GM12878 (cell line): Measurements from ENCODE around the gene SPAG9. TPM values are rescaled to one million over a fixed set of nuclear protein-coding genes. Genes with fewer than 3 reads are reported as not detected.

Experiments used
- ATAC-seq: fragments of 200-7000 bp; cut with Tn5 transposase; 3 replicates; pipeline ENCODE4 v1.9.1; 2020; ENCODE audit warnings: mild to moderate bottlenecking, moderate library complexity
- BruUV-seq: library from RNA; stranded (reverse); fragments of 400-500 nt; replicated peaks from 2 replicates; lab custom pipeline; 2021; lab: Mats Ljungman, UMichigan
- CTCF ChIA-PET: fragments of 300-600 bp; sonication (Branson Sonifier 250); formaldehyde crosslinking; extraction: SDS; loops from one replicate; lab custom pipeline; 2021; ENCODE audit warnings: inconsistent platforms; lab: Yijun Ruan, JAX
- POLR2A ChIA-PET: fragments of 350-600 bp; formaldehyde crosslinking; extraction: SDS; loops from one replicate; lab custom pipeline; 2021; ENCODE audit warnings: inconsistent platforms; lab: Charles Lee
- RAD21 ChIA-PET: fragments of 300-600 bp; sonication (Branson Sonifier 250); formaldehyde crosslinking; loops from one replicate; lab custom pipeline; 2023; ENCODE audit warnings: antibody characterized with exemption; ENCODE audit not compliant: unreplicated experiment; lab: Charles Lee
- SMC1A ChIA-PET: fragments of 300-600 bp; sonication (Branson Sonifier 250); formaldehyde crosslinking; loops from one replicate; lab custom pipeline; 2023; ENCODE audit not compliant: unreplicated experiment, uncharacterized antibody; lab: Charles Lee
- DNase-seq: peaks from one replicate; pipeline ENCODE4 v3.0.0-alpha.2; 2011; ENCODE audit warnings: low read depth, low spot score
- FAIRE-seq: peaks from 3 replicates; lab custom pipeline; 2011; peaks lifted over from hg19 to GRCh38; lab: Jason Lieb, UNC
- H2AFZ ChIP-seq: 2 replicates; pipeline ENCODE4 v1.6.0; 2011; ENCODE audit warnings: low read depth, low read length, control low read depth; ENCODE audit not compliant: control insufficient read depth
- H3K27ac ChIP-seq: 2 replicates; pipeline ENCODE4 v1.5.1; 2011; ENCODE audit warnings: control low read depth; ENCODE audit not compliant: control insufficient read depth, insufficient read depth
- H3K27me3 ChIP-seq, 2 experiments: replicated peaks in 1 of 2; 2 replicates each; pipeline versions ENCODE4 v1.6.0 to v1.6.1; 2011; ENCODE audit warnings: low read length in 1 of 2; ENCODE audit not compliant: control insufficient read depth in 2 of 2, insufficient read depth in 2 of 2
- H3K36me3 ChIP-seq, 2 experiments: 2 replicates each; pipeline ENCODE4 v1.5.1; 2011; ENCODE audit warnings: low read length in 1 of 2; ENCODE audit not compliant: control insufficient read depth in 2 of 2, insufficient read depth in 2 of 2
- H3K4me1 ChIP-seq: 2 replicates; pipeline ENCODE4 v1.6.1; 2011; ENCODE audit warnings: mild to moderate bottlenecking, low read length, moderate library complexity, mixed read lengths; ENCODE audit not compliant: control insufficient read depth, insufficient read depth
- H3K4me2 ChIP-seq: 2 replicates; pipeline ENCODE4 v1.6.0; 2011; ENCODE audit warnings: control low read depth; ENCODE audit not compliant: control insufficient read depth, insufficient read depth
- H3K4me3 ChIP-seq: fragments of 200-600 bp; sonication (generic); 2 replicates; pipeline ENCODE4 v1.5.1; 2016
- H3K79me2 ChIP-seq: 2 replicates; pipeline ENCODE4 v1.6.0; 2011; ENCODE audit warnings: low read length; ENCODE audit not compliant: control insufficient read depth, insufficient read depth
- H3K9ac ChIP-seq: 2 replicates; pipeline ENCODE4 v1.8.0; 2011; ENCODE audit warnings: low read length, control low read depth, mixed read lengths; ENCODE audit not compliant: control insufficient read depth, insufficient read depth
- H3K9me3 ChIP-seq: replicated peaks from 3 replicates; pipeline ENCODE4 v1.5.1; 2011; ENCODE audit warnings: mild to moderate bottlenecking, low read length; ENCODE audit not compliant: control insufficient read depth, insufficient read depth
- H4K20me1 ChIP-seq: 2 replicates; pipeline ENCODE4 v1.6.0; 2011; ENCODE audit not compliant: control insufficient read depth, insufficient read depth
- ATF2 ChIP-seq: IDR thresholded peaks from 2 replicates; pipeline ENCODE4 v1.6.1; 2012; ENCODE audit warnings: low read length, inconsistent platforms
- BCL11A ChIP-seq: IDR thresholded peaks from 2 replicates; pipeline ENCODE4 v1.6.1; 2011; ENCODE audit warnings: low read depth, low read length
- CEBPB ChIP-seq, 2 experiments: fragments of 150-350 bp in 1 of 2; IDR thresholded peaks; 2 replicates each; pipeline ENCODE4 v1.6.1; 2012 to 2014; ENCODE audit warnings: low read depth in 2 of 2, low read length in 2 of 2, borderline replicate concordance in 1 of 2, inconsistent platforms in 1 of 2
- CHD2 ChIP-seq: IDR thresholded peaks from 2 replicates; pipeline ENCODE4 v1.6.1; 2011; ENCODE audit warnings: low read depth, low read length, improper control_type of control experiment, borderline replicate concordance
- NFYA ChIP-seq: IDR thresholded peaks from 2 replicates; pipeline ENCODE4 v1.6.1; 2011; ENCODE audit warnings: low read depth, mild to moderate bottlenecking, low read length, improper control_type of control experiment, borderline replicate concordance
- POU2F2 ChIP-seq: IDR thresholded peaks from 3 replicates; pipeline ENCODE4 v1.6.1; 2011; ENCODE audit warnings: low read depth, mild to moderate bottlenecking, low read length, borderline replicate concordance
- RAD51 ChIP-seq: fragments of 450-650 bp; IDR thresholded peaks from 2 replicates; pipeline ENCODE4 v1.6.1; 2016; ENCODE audit warnings: moderate library complexity, mild to moderate bottlenecking, inconsistent platforms
- SP1 ChIP-seq: IDR thresholded peaks from one replicate; pipeline ENCODE4 v1.6.1; 2011; ENCODE audit warnings: low read depth, low read length
- SREBF1 ChIP-seq: IDR thresholded peaks from 2 replicates; pipeline ENCODE4 v1.6.1; 2012; ENCODE audit warnings: mild to moderate bottlenecking, low read length
- TBL1XR1 ChIP-seq: IDR thresholded peaks from 2 replicates; pipeline ENCODE4 v1.6.1; 2012; ENCODE audit warnings: low read depth, low read length, improper control_type of control experiment
- YBX1 ChIP-seq: fragments of 450-650 bp; IDR thresholded peaks from 2 replicates; pipeline ENCODE4 v1.6.1; 2016; ENCODE audit warnings: antibody characterized with exemption
- YY1 ChIP-seq: IDR thresholded peaks from 2 replicates; pipeline ENCODE4 v1.6.1; 2011; ENCODE audit warnings: low read depth, mild to moderate bottlenecking, low read length
- WGBS: methylation state at CpG from one replicate; pipeline ENCODE4 v1.1.6; 2016; ENCODE audit warnings: low lambda C conversion rate; ENCODE audit not compliant: insufficient replicate concordance, insufficient coverage; ENCODE audit errors: missing lambda C conversion rate; 5-methylcytosine and 5-hydroxymethylcytosine counted together
- in situ Hi-C: fragments of 300-500 bp; cut with MboI; formaldehyde crosslinking; loops from 9 replicates; pipeline ENCODE4 v1.14.3; 2018; ENCODE audit warnings: mixed read lengths
- intact Hi-C: fragments of 100-400 bp; cut with micrococcal nuclease; formaldehyde crosslinking; loops from one replicate; pipeline ENCODE4 v1.14.2; 2022; ENCODE audit not compliant: unreplicated experiment
- polyA plus RNA-seq, 11 experiments: library from polyadenylated mRNA; depleted of rRNA in 4 of 11; unstranded in 6 of 11; stranded (reverse) in 5 of 11; fragments of >200 nt; fragmentation: Nextera tagmentation in 4 of 11; fragmentation: Illumina TruSeq in 1 of 11; extraction: Ambion mirVana in 4 of 11; extraction: Trizol in 1 of 11; gene quantifications; 1 replicate in 1 of 11; 2 replicates in 10 of 11; pipeline versions ENCODE4 v1.2.1 to v1.2.3, GENCODE V29; 2011 to 2016; ENCODE audit warnings: inconsistent platforms in 2 of 11, missing spikeins in 2 of 11, low read depth in 1 of 11
- total RNA-seq, 4 experiments: library from RNA; depleted of rRNA in 3 of 4; stranded (reverse); fragments of >200 nt in 3 of 4; fragmentation: Illumina TruSeq in 1 of 4; extraction: Trizol in 1 of 4; gene quantifications; 2 replicates each; pipeline versions ENCODE4 v1.2.1 to v1.2.3, GENCODE V29; 2013 to 2021
- TF ChIP-seq, protein P1 (sequence below): fragments of 450-650 bp; IDR thresholded peaks from 2 replicates; pipeline ENCODE4 v1.6.1; 2018; ENCODE audit warnings: mild to moderate bottlenecking, low read depth, moderate library complexity; ENCODE audit not compliant: partially characterized antibody
- TF ChIP-seq, protein P2 (sequence below): IDR thresholded peaks from 2 replicates; pipeline ENCODE4 v1.6.1; 2011; ENCODE audit warnings: low read depth, mild to moderate bottlenecking, low read length, moderate library complexity, borderline replicate concordance; ENCODE audit errors: extremely low read depth
- TF ChIP-seq, protein P3 (sequence below): fragments of 150-350 bp; IDR thresholded peaks from 2 replicates; pipeline ENCODE4 v1.6.1; 2016; ENCODE audit warnings: low read depth, low read length

Gene SPAG9
- total and polyA plus RNA-seq, 10 of the 15 experiments (the other 5 are each of a cell fraction or from before 2014, with no cell fraction given): 6.6 to 42.0 (median 24.9) TPM

- 79% methylated on average over 21 of the region's 21 CpGs for WGBS
- FAIRE-seq: peak; percentile 35
- ChIA-PET RAD21 (interaction anchor here (0.6 to 3.3 kb wide), 10 partner anchors 82 to 204 kb away, joined by 3 to 34 read pairs (median 3); partner anchors contain the start of genes NME1 and TOB1), SMC1A (interaction anchor here (1.0 to 5.1 kb wide), 7 partner anchors 13 to 165 kb away, joined by 3 to 67 read pairs (median 5); no protein-coding TSS in a partner anchor), POLR2A (no interaction called here), CTCF (interaction anchor here (0.8 to 12.2 kb wide), 14 partner anchors 11 to 166 kb away, joined by 3 to 309 read pairs (median 4); no protein-coding TSS in a partner anchor)
- ATAC-seq: no peak
- H3K4me2 ChIP-seq: no peak overlapping the region
- H3K9ac ChIP-seq: no peak overlapping the region
- BruUV-seq: no TSS peak
- H2AFZ ChIP-seq: no peak overlapping the region; the same call in 1 of the 2 replicates
- peaks cover 18% of the 10 kb centered on the region for H3K4me1 ChIP-seq
- H3K27me3 ChIP-seq: no peaks in the 10 kb centered on the region
- in situ Hi-C loops (no loop called here), intact Hi-C loops (no loop called here)
- no peak overlapping the region for H3K27ac ChIP-seq
- no peaks in the 10 kb centered on the region for H3K79me2 ChIP-seq
- no peak for DNase-seq
- H4K20me1 ChIP-seq: no peaks in the 10 kb centered on the region
- no peaks in the 10 kb centered on the region for H3K9me3 ChIP-seq
- H3K36me3 ChIP-seq: no peaks in the 10 kb centered on the region
- H3K4me3 ChIP-seq: no peak overlapping the region
- TF ChIP-seq NFYA (no peak), POU2F2 (no peak), CHD2 (no peak), SP1 (no peak), ATF2 (no peak), SREBF1 (no peak), CEBPB (IDR thresholded peaks at IDR 0.05; ENCODE audit: borderline replicate concordance in 1 of 2, low read depth in 2 of 2, low read length in 2 of 2) (no peak), TBL1XR1 (no peak), BCL11A (no peak), YBX1 (no peak), RAD51 (no peak), YY1 (no peak)
- TF ChIP-seq, protein P1, sequence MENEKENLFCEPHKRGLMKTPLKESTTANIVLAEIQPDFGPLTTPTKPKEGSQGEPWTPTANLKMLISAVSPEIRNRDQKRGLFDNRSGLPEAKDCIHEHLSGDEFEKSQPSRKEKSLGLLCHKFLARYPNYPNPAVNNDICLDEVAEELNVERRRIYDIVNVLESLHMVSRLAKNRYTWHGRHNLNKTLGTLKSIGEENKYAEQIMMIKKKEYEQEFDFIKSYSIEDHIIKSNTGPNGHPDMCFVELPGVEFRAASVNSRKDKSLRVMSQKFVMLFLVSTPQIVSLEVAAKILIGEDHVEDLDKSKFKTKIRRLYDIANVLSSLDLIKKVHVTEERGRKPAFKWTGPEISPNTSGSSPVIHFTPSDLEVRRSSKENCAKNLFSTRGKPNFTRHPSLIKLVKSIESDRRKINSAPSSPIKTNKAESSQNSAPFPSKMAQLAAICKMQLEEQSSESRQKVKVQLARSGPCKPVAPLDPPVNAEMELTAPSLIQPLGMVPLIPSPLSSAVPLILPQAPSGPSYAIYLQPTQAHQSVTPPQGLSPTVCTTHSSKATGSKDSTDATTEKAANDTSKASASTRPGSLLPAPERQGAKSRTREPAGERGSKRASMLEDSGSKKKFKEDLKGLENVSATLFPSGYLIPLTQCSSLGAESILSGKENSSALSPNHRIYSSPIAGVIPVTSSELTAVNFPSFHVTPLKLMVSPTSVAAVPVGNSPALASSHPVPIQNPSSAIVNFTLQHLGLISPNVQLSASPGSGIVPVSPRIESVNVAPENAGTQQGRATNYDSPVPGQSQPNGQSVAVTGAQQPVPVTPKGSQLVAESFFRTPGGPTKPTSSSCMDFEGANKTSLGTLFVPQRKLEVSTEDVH: no peak
- TF ChIP-seq, protein P2, sequence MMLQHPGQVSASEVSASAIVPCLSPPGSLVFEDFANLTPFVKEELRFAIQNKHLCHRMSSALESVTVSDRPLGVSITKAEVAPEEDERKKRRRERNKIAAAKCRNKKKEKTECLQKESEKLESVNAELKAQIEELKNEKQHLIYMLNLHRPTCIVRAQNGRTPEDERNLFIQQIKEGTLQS: no peak
- TF ChIP-seq, protein P3, sequence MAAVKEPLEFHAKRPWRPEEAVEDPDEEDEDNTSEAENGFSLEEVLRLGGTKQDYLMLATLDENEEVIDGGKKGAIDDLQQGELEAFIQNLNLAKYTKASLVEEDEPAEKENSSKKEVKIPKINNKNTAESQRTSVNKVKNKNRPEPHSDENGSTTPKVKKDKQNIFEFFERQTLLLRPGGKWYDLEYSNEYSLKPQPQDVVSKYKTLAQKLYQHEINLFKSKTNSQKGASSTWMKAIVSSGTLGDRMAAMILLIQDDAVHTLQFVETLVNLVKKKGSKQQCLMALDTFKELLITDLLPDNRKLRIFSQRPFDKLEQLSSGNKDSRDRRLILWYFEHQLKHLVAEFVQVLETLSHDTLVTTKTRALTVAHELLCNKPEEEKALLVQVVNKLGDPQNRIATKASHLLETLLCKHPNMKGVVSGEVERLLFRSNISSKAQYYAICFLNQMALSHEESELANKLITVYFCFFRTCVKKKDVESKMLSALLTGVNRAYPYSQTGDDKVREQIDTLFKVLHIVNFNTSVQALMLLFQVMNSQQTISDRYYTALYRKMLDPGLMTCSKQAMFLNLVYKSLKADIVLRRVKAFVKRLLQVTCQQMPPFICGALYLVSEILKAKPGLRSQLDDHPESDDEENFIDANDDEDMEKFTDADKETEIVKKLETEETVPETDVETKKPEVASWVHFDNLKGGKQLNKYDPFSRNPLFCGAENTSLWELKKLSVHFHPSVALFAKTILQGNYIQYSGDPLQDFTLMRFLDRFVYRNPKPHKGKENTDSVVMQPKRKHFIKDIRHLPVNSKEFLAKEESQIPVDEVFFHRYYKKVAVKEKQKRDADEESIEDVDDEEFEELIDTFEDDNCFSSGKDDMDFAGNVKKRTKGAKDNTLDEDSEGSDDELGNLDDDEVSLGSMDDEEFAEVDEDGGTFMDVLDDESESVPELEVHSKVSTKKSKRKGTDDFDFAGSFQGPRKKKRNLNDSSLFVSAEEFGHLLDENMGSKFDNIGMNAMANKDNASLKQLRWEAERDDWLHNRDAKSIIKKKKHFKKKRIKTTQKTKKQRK: no peak
These were observed 171.3 kb downstream of the SPAG9 start for GRCh38 chr17:50949128-50949988.
